Choroid plexus epithelial cell (primary cell): ENCODE measurements around the gene SMC1B.

Source experiments
- DNase-seq: peaks from one replicate; pipeline ENCODE4 v3.0.0-alpha.2; 2010; ENCODE audit warnings: low read depth
- H3K4me3 ChIP-seq: 2 replicates; pipeline ENCODE4 v1.5.1; 2011; ENCODE audit warnings: low read depth, mild to moderate bottlenecking, control low read depth, low read length, moderate library complexity
- TF ChIP-seq, protein P1 (sequence below): conservative IDR thresholded peaks from 2 replicates; pipeline ENCODE4 v1.5.1; 2011; ENCODE audit warnings: low read depth, mild to moderate bottlenecking, control low read depth, inconsistent platforms, low read length, moderate library complexity

SMC1B gene

DNA sequence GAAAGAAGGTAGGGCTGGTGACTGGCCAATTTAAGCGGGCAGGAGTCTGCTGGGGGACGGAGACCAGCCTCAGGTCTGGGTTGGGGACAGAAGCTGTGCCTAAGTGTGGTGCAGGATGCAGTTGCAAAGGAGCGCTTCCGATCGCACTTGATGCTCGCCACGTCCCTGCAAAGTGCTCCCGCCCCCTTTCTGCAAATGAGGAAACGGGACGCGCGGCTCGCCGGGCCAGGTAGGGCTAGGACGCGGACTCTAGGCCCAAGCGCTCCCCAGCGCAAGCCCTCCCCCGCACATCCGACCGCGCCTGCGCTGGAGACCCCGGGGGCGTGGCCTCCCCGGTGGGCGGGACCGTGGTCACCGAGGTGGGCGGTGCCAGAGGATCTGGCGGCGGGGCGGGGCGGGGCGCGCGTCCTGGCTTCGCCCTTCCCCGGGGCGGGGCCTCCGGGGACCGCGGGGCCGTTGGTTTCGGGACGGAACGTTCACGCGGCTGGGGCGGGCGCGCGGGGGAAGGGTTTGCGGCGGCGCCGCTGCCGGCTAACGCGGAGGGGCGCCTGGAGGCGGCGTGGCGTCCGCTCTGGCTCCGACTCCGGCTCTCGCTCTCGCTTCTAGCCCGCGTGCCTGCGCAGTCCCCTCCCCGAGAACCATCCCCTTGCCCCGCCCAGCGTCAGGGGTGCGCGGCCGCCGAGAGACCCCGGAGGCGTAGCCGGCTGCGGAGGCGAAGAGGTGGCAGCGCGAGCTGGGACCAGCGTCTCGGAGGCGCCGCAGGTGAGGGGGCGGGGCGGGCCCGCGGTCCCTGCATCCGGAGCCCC, 103.8 kb downstream of the SMC1B start, which contains the start of gene FAM118A:
TSS of gene FAM118A (plus strand) at position 513 of the 806 bp plus-strand sequence. CDS start 12,446 bp downstream, outside the sequence.
- DNase-seq, result peak; percentile 93
- peak within 1 kb of the TSS; percentile 81 for H3K4me3 ChIP-seq
- TF ChIP-seq, protein P1, sequence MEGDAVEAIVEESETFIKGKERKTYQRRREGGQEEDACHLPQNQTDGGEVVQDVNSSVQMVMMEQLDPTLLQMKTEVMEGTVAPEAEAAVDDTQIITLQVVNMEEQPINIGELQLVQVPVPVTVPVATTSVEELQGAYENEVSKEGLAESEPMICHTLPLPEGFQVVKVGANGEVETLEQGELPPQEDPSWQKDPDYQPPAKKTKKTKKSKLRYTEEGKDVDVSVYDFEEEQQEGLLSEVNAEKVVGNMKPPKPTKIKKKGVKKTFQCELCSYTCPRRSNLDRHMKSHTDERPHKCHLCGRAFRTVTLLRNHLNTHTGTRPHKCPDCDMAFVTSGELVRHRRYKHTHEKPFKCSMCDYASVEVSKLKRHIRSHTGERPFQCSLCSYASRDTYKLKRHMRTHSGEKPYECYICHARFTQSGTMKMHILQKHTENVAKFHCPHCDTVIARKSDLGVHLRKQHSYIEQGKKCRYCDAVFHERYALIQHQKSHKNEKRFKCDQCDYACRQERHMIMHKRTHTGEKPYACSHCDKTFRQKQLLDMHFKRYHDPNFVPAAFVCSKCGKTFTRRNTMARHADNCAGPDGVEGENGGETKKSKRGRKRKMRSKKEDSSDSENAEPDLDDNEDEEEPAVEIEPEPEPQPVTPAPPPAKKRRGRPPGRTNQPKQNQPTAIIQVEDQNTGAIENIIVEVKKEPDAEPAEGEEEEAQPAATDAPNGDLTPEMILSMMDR, result no peak

DNA sequence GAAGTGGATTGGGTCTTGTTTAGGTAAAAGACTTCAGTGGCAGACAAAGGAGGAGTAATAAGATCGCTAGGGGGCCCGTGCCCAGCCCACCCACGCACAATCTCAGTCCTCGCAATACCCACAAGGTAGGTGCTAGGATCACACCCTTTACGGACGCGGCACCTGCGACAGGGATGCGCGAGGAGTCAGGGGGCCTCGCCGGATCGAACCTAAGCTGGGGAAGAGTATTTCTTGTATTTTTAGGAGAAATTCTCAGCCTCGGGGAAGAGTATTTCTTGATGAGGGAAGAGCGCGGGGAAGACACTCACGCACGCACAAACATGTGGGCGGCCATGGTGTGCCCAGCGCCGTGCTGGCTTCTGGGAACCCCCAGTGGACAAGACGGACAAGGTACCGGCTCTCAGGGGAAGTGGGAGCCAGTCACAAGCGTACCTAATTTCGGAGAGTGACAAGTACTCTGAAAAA, 104.4 kb downstream of the SMC1B start:
- DNase-seq, result no peak
- TF ChIP-seq, protein P1, result no peak
- H3K4me3 ChIP-seq, result peak overlapping the region; percentile 81

DNA sequence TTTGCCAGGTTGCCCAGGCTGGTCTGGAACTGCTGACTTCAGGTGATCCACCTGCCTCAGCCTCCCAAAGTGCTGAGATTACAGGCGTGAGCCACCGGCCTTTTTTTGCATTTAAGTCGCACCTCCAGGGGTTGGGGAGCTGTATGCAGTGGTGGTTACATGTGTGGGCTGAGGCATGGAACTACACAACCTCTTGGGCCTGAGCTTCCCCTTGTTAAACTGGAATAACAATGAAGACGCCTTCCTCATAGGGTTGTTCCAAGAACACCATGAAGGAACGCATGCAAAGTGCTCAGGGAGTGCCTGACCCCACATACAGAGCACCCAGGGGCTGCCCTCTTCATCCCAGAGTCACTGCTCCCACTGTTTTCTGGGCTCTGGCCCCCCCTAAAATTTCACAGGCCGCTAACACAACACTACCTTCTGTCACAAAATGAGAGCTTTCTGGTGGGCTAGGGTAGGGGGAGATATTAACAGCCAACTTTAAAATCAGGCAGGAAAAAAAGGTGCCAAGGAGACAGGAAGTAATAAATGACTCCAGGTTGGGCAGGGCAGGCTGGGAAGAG, 104.9 kb downstream of the SMC1B start:
- no peak overlapping the region for H3K4me3 ChIP-seq
- TF ChIP-seq, protein P1, result no peak
- no peak for DNase-seq

DNA sequence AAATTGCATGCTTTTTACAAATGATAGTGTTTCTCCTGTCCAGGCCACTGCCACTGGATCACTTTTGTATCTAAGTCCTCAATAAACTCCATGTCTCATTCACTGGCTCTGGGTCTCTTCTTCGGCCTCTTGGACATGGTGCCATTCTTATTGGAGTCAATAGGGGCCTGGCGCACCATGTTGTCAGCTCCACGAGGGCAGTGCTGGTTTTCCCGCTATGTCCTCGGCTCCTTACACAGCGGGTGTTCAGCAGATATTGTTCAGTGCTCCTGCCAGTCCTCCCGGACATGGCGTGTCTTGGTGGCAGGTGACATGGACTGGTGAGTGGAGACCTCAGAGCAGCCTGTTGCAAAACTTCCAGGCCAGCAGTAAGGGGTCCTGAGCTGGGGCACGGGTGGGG, 107.3 kb downstream of the SMC1B start:
- DNase-seq, result no peak
- H3K4me3 ChIP-seq, result no peak overlapping the region
- TF ChIP-seq, protein P1, result no peak

DNA sequence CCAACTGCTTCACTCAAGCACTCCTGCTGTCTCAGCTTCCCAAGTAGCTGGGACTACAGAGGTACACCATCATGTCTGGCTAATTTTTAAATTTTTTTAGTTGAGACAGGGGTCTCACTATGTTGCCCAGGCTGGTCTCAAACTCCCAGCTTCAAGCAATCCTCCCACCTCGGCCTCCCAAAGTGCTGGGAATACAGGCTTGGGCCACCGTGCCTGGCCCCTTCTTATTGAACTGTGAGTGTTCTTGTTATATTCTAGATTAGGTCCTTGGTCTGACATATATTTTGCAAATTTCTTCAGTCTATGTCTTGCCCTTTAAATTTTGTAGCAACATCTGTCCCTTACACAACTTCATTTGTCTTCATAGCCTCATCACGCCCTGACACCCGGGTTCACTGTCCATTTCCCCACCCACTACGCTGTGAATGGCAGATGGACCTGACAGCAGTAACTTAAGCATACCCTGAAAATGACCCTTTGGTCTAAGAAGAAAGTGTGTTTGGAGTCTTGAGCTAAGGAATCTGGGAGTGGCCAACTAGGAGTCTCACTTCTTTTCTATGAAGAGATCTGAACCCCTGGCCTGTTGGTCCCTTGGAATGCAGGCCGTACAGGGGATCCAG, 107.8 kb downstream of the SMC1B start:
- H3K4me3 ChIP-seq, result no peak overlapping the region
- DNase-seq, result no peak
- TF ChIP-seq, protein P1, result no peak

DNA sequence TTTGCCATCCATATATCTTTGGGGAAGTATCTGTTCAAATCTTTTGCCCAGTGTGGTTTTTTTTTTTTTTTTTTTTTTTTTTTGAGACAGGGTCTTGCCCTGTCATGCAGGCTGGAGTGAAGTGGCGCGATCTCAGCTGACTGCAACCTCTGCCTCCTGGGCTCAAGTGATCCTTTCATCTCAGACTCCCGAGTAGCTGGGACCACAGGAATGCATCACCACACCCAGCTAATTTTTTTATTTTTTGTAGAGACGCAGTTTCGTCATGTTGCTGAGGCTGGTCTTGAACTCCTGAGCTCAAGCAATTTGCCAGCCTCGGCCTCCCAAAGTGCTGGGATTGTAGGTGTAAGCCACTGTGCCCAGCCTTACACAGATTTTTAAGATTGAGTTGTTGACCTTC, 108.4 kb downstream of the SMC1B start:
- DNase-seq, result no peak
- no peak overlapping the region for H3K4me3 ChIP-seq
- TF ChIP-seq, protein P1, result no peak
